Testis (tissue), 2 donors: ENCODE measurements around the gene DYRK1A.

Experiments used
- POLR2A ChIP-seq: fragments of 450-650 bp; IDR thresholded peaks from one replicate; pipeline ENCODE4 v1.6.1; 2017; ENCODE audit warnings: antibody characterized with exemption, mild to moderate bottlenecking, moderate library complexity
- TF ChIP-seq, protein P1 (sequence below), 3 experiments: fragments of 450-650 bp in 2 of 3; fragments of 200-600 bp in 1 of 3; sonication (generic) in 1 of 3; IDR thresholded peaks; one replicate each; pipeline ENCODE4 v1.5.1; 2016 to 2019; ENCODE audit warnings: antibody characterized with exemption in 3 of 3, mild to moderate bottlenecking in 2 of 3, moderate library complexity in 1 of 3

DNA sequence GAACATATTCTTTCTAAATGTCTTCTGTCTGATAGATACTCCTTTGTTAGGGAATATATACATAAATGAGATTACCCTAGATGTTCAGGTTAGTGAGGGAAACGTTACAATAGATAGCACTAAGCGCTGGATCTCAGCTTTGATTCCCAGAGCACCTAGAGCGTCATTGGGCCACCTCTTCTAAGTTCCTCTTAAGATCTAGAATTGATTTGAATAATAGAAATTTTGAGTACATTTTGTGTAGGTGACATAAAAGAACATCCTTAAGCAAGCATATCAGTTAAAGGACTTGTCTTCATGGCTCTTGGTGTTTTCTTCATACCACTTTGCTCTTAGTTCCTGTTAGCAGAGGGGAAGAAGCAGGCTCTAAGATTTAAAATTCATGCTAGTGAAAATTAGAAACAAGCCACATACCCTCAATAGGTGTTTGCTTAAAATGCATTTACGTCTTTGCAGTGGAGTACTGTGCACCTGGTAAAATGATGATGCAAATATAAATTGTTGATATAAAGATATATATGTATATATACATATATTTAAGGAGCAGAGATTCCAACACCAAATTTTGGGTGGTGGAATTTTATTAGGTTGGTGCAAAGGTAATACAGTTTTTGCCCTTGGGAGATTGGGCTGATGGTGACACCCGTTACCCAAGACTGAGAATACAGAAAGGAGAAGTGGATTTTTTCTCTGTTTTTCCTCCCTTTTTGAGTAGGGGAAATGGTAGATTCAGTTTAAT, 47.1 kb downstream of the DYRK1A start:
- TF ChIP-seq, protein P1, sequence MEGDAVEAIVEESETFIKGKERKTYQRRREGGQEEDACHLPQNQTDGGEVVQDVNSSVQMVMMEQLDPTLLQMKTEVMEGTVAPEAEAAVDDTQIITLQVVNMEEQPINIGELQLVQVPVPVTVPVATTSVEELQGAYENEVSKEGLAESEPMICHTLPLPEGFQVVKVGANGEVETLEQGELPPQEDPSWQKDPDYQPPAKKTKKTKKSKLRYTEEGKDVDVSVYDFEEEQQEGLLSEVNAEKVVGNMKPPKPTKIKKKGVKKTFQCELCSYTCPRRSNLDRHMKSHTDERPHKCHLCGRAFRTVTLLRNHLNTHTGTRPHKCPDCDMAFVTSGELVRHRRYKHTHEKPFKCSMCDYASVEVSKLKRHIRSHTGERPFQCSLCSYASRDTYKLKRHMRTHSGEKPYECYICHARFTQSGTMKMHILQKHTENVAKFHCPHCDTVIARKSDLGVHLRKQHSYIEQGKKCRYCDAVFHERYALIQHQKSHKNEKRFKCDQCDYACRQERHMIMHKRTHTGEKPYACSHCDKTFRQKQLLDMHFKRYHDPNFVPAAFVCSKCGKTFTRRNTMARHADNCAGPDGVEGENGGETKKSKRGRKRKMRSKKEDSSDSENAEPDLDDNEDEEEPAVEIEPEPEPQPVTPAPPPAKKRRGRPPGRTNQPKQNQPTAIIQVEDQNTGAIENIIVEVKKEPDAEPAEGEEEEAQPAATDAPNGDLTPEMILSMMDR (IDR thresholded peaks at IDR 0.05): no peak
- TF ChIP-seq POLR2A: no peak
